B cell (primary cell): Measurements from ENCODE around the gene NANOS1. TPM values are rescaled to one million over a fixed set of nuclear protein-coding genes. Genes with fewer than 3 reads are reported as not detected.

ENCODE experiments used
- ATAC-seq: fragments of 200-7000 bp; cut with Tn5 transposase; one replicate; pipeline ENCODE4 v1.10.0; 2021; ENCODE audit warnings: low read depth, mild to moderate bottlenecking, moderate number of reproducible peaks, moderate library complexity
- CTCF ChIA-PET: fragments of 350-600 bp; sonication (Branson Sonifier 250); formaldehyde crosslinking; loops from one replicate; lab custom pipeline; 2021; ENCODE audit warnings: antibody characterized with exemption, inconsistent platforms; lab: Charles Lee
- POLR2A ChIA-PET: fragments of 350-600 bp; sonication (Branson Sonifier 250); formaldehyde crosslinking; loops from one replicate; lab custom pipeline; 2021; ENCODE audit warnings: antibody characterized with exemption; lab: Charles Lee
- DNase-seq: peaks from one replicate; pipeline ENCODE4 v3.0.0; 2013
- H2AFZ ChIP-seq: 2 replicates; pipeline ENCODE4 v1.6.1; 2012; ENCODE audit warnings: mild to moderate bottlenecking, low read depth, low read length; ENCODE audit not compliant: insufficient read depth, poor library complexity, severe bottlenecking
- H3K27ac ChIP-seq, 2 donors: 1 replicate in 1 of 2; 2 replicates in 1 of 2; pipeline ENCODE4 v1.5.1; 2012 to 2013; ENCODE audit warnings: low read length in 2 of 2, mild to moderate bottlenecking in 2 of 2, moderate library complexity in 1 of 2
- H3K27me3 ChIP-seq, 4 experiments: fragments of 200-600 bp in 1 of 4; sonication (generic) in 1 of 4; replicated peaks in 1 of 4; 1 replicate in 2 of 4; 2 replicates in 2 of 4; pipeline versions ENCODE4 v1.6.1 to v1.7.0; 2013 to 2016; ENCODE audit warnings: low read length in 3 of 4, mild to moderate bottlenecking in 2 of 4, mixed read lengths in 1 of 4, moderate library complexity in 1 of 4; ENCODE audit not compliant: insufficient read depth in 4 of 4, control insufficient read depth in 3 of 4; ENCODE audit errors: control extremely low read depth in 1 of 4
- H3K36me3 ChIP-seq, 2 experiments: replicated peaks in 1 of 2; 1 replicate in 1 of 2; 2 replicates in 1 of 2; pipeline versions ENCODE4 v1.6.1 to v1.7.1; 2013; ENCODE audit warnings: low read length in 1 of 2; ENCODE audit not compliant: insufficient read depth in 2 of 2, control insufficient read depth in 1 of 2; ENCODE audit errors: control extremely low read depth in 1 of 2, extremely low read depth in 1 of 2
- H3K4me1 ChIP-seq, 2 donors: fragments of 200-600 bp in 1 of 2; sonication (generic) in 1 of 2; 1 replicate in 1 of 2; 2 replicates in 1 of 2; pipeline versions ENCODE4 v1.5.1 to v1.6.1; 2013 to 2017; ENCODE audit warnings: low read length in 2 of 2; ENCODE audit not compliant: control insufficient read depth in 2 of 2, insufficient read depth in 2 of 2
- H3K4me2 ChIP-seq: replicated peaks from 2 replicates; pipeline ENCODE3; 2012; ENCODE audit warnings: mild to moderate bottlenecking, low read depth, low read length; ENCODE audit not compliant: poor library complexity, severe bottlenecking
- H3K4me3 ChIP-seq, 5 experiments: fragments of 200-600 bp in 1 of 5; sonication (generic) in 1 of 5; 1 replicate in 3 of 5; 2 replicates in 2 of 5; pipeline versions ENCODE4 v1.5.1 to v1.7.0; 2011 to 2016; ENCODE audit warnings: low read length in 4 of 5, mild to moderate bottlenecking in 4 of 5, low read depth in 2 of 5, control low read depth in 1 of 5, moderate library complexity in 1 of 5; ENCODE audit not compliant: insufficient read depth in 1 of 5; ENCODE audit errors: control extremely low read depth in 1 of 5, extremely low read depth in 1 of 5
- H3K79me2 ChIP-seq: fragments of 200-600 bp; sonication (generic); one replicate; pipeline ENCODE4 v1.6.0; 2016; ENCODE audit warnings: low read length; ENCODE audit not compliant: control insufficient read depth, insufficient read depth
- H3K9ac ChIP-seq: fragments of 200-600 bp; sonication (generic); 2 replicates; pipeline ENCODE4 v1.6.1; 2017; ENCODE audit warnings: mild to moderate bottlenecking, low read length, moderate library complexity
- H3K9me3 ChIP-seq, 3 donors: one replicate each; pipeline versions ENCODE4 v1.6.1 to v1.7.1; 2013; ENCODE audit warnings: low read length in 2 of 3; ENCODE audit not compliant: control insufficient read depth in 2 of 3, insufficient read depth in 1 of 3; ENCODE audit errors: control extremely low read depth in 1 of 3
- H4K20me1 ChIP-seq: 2 replicates; pipeline ENCODE4 v1.6.0; 2012; ENCODE audit warnings: mild to moderate bottlenecking, low read length; ENCODE audit not compliant: insufficient read depth, control insufficient read depth, poor library complexity, severe bottlenecking
- H3K27ac Mint-ChIP-seq: one replicate; pipeline ENCODE4 v1.8.0; 2021; ENCODE audit warnings: mixed read lengths
- H3K27me3 Mint-ChIP-seq: one replicate; pipeline ENCODE4 v1.8.0; 2021; ENCODE audit warnings: mixed read lengths
- H3K4me1 Mint-ChIP-seq: one replicate; pipeline ENCODE4 v1.8.0; 2021; ENCODE audit warnings: mixed read lengths
- H3K4me3 Mint-ChIP-seq: one replicate; pipeline ENCODE4 v1.8.0; 2021; ENCODE audit warnings: mixed read lengths
- H3K9me3 Mint-ChIP-seq: one replicate; pipeline ENCODE4 v1.8.0; 2022; ENCODE audit warnings: mixed read lengths; ENCODE audit not compliant: insufficient read depth
- CTCF ChIP-seq: fragments of 200-600 bp; IDR thresholded peaks from one replicate; pipeline ENCODE4 v1.8.0; 2022; ENCODE audit warnings: antibody characterized with exemption, mild to moderate bottlenecking
- EZH2 ChIP-seq: IDR thresholded peaks from 2 replicates; pipeline ENCODE4 v1.6.1; 2012; ENCODE audit warnings: borderline replicate concordance, low read depth, mild to moderate bottlenecking, moderate library complexity, low read length; ENCODE audit not compliant: insufficient read depth, poor library complexity, severe bottlenecking
- WGBS: methylation state at CpG from one replicate; pipeline ENCODE4 v1.1.5; 2013; ENCODE audit warnings: missing lambda C conversion rate; ENCODE audit not compliant: insufficient coverage; 5-methylcytosine and 5-hydroxymethylcytosine counted together
- intact Hi-C: fragments of 100-400 bp; cut with micrococcal nuclease; formaldehyde crosslinking; loops from one replicate; pipeline ENCODE4 v1.10.0; 2022
- polyA plus RNA-seq: library from polyadenylated mRNA; depleted of rRNA; stranded (reverse); fragments of >200 nt; gene quantifications from 2 replicates; pipeline ENCODE4 v1.2.3, GENCODE V29; 2012
- total RNA-seq, 2 donors: library from RNA; stranded (reverse); fragments of 120-200 nt in 1 of 2; gene quantifications; 1 replicate in 1 of 2; 2 replicates in 1 of 2; pipeline versions ENCODE4 v1.2.3 to v1.2.4, GENCODE V29; 2013 to 2022

NANOS1 gene
- total and polyA plus RNA-seq, 2 donors (not counting 1 experiment from before 2014, with no cell fraction given), result 0.16 to 0.69 TPM

- Mint-ChIP-seq H3K4me3 (no peak overlapping the region), H3K9me3 (peaks cover 8% of the 10 kb centered on the region), H3K27ac (no peak overlapping the region), H3K27me3 (peaks cover 11% of the 10 kb centered on the region), H3K4me1 (peaks cover under 1% of the 10 kb centered on the region)
- H3K27me3 ChIP-seq, result no peaks in the 10 kb centered on the region
- no peak overlapping the region for H3K27ac ChIP-seq
- no peaks in the 10 kb centered on the region for H3K79me2 ChIP-seq
- H3K9me3 ChIP-seq, result peaks cover 0 to 28% (median 5%) of the 10 kb centered on the region in 3 donors
- H3K9ac ChIP-seq, result no peak overlapping the region
- no peaks in the 10 kb centered on the region for H3K4me1 ChIP-seq
- 73% methylated on average over 9 of the region's 11 CpGs for WGBS
- POLR2A ChIA-PET, result no interaction called here
- TF ChIP-seq CTCF (no peak), EZH2 (no peak)
- no peak overlapping the region for H2AFZ ChIP-seq
- H4K20me1 ChIP-seq, result no peaks in the 10 kb centered on the region
- DNase-seq (no peak), ATAC-seq (no peak)
- CTCF ChIA-PET, result no interaction called here
- H3K4me3 ChIP-seq, result no peak overlapping the region
- no peak overlapping the region for H3K4me2 ChIP-seq
- intact Hi-C loops, result no loop called here
- H3K36me3 ChIP-seq, result no peaks in the 10 kb centered on the region
These were observed 47.6 kb upstream of the NANOS1 start for GRCh38 chr10:118981946-118982345.

- H3K4me1 ChIP-seq, result no peaks in the 10 kb centered on the region
- no peaks in the 10 kb centered on the region for H3K79me2 ChIP-seq
- no peaks in the 10 kb centered on the region for H3K27me3 ChIP-seq
- H3K9ac ChIP-seq, result no peak overlapping the region
- no peak overlapping the region for H3K27ac ChIP-seq
- no peak overlapping the region for H2AFZ ChIP-seq
- CTCF ChIA-PET, result no interaction called here
- Mint-ChIP-seq H3K9me3 (peaks cover 8% of the 10 kb centered on the region), H3K4me3 (no peak overlapping the region), H3K27me3 (peaks cover 11% of the 10 kb centered on the region), H3K4me1 (peaks cover 4% of the 10 kb centered on the region), H3K27ac (no peak overlapping the region)
- H3K9me3 ChIP-seq, result peaks cover 0 to 28% (median 5%) of the 10 kb centered on the region in 3 donors
- TF ChIP-seq EZH2, result no peak
- TF ChIP-seq CTCF, result no peak
- no peaks in the 10 kb centered on the region for H3K36me3 ChIP-seq
- H3K4me2 ChIP-seq, result no peak overlapping the region
- intact Hi-C loops, result no loop called here
- POLR2A ChIA-PET, result no interaction called here
- H3K4me3 ChIP-seq, result no peak overlapping the region
- no peaks in the 10 kb centered on the region for H4K20me1 ChIP-seq
- ATAC-seq, result no peak
- WGBS, result 97% methylated on average over 3 of the region's 4 CpGs
- no peak for DNase-seq
These were observed 47.1 kb upstream of the NANOS1 start for GRCh38 chr10:118982366-118982765.
